ENCODE measurements around the gene FSD1.
"Not testable (repeated sequence)": the region's sequence is repeated elsewhere in the genome, so short reads cannot be mapped to it uniquely, and the experiment has no call there.

The FSD1 gene

DNA sequence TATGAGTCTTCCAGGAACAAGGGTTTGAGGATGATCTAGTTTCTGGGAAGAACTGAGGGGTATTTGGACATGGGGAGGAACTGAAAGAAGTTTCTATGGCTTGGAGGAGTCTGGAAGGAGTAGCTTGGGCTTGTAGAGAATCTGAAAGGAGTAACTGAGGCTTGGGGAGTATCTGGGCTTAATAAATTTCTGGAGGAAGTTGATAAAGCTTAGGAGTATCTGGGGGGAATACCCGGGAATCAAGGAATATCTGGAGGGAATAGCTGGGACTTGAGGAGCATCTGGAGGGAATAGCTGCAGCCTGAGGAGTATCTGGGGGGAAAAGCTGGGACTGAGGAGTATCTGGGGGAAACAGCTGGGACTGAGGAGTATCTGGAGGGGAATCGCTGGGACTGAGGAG, 16.0 kb downstream of the FSD1 start:
- no peak for DNase-seq

- DNase-seq = no peak
Observed at GRCh38 chr19:4322942-4323665, 18.7 kb downstream of the FSD1 start.

DNA sequence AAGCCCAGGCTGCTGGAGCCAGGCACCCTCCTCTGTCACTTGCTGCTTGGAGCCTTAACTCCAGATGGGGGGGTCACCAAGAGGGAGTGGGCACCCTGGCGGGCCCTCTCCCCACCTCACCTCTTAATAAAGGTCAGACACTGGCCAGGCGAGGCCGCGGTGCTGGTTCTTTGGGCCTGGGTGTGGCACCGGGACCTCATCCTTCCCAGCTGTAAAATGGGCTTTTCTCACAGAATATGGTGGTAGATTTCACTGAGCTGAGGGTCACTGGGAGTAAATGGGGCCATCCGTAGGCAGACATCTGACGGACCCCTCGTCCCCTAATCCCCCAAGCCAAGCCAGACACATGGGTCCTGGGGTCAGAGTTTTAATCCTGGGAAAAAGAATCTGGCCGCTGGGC, 19.3 kb downstream of the FSD1 start:
- no peak for DNase-seq

- no peak for DNase-seq
Observed at GRCh38 chr19:4324228-4324627, 19.8 kb downstream of the FSD1 start.

DNA sequence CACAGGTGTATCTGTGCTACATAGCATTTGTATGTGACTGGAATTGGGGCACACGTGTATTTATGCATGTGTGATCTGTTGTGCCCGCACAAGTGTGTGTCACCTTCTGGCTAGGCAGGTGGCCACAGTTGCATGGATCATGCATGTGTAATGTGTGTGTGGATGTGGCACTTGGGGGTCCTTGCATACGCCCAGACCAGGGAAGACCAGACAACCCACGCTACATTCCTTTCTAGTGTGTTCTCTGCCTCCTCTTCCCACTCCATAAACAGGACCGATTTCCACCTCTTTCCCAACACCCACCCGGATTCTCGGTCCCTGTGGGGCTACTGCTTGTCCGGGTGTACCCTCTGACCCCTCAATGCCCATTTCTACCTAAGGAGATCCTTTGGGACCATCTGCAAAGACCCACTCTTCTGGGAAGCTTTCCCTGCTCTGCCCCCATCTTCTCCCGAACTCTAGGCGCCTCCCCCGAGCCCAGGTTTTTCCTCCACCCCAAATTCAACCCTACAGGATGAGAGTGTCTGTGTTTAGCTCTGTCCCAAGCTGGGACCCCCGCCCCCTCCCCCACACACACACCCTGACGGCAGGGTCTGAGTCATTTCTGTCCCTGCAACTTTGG, 21.9 kb downstream of the FSD1 start:
- no peak for DNase-seq

DNA sequence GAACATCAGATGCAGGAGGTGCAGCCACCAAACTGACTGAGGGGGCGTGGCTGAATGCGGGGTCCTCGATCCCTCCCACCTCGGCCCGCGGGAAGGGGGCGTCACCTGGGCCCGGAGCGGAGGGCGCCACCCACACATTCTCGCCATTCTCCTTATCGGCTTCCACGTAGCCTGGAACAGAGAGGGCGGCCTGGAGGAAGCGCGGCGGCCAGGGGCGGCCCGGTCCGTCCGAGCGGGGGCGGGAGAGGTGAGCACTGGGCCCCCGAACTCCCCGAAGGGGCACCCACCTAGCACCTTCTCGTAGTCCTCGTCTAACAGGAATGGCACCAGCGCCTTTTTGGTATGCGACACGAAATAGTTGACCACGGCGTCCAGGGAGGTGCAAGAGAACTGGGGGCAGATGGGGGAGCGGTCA, 22.4 kb downstream of the FSD1 start:
- no peak for DNase-seq

DNA sequence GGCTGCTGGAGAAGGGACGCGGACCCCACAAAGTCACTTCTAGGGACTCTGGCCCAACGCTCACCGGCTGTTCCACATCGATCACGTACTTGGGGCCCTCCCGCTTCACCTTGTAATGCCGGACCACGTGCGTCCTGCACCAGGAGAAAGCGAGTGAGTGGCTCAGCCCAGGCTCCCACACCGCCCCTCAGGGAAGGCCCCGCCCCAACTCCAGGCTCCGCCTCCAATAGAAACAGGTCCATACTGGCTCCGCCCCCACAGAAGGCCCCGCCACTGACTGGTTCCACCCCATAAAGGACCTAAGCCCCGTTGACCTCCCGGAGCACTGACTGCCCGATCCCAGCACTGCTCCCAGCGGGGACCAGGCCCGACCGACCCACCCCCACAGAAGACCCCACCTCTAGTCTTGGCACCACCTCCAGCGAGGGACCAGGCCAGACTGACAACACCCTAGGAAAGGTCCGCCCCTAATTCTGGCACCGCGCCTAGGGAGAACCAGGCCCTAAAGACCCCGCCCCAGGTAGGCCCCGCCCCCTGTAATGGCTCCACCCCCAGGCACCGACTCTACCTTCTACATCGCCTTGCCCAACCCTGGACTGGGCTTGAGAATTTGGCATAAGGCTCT, 23.0 kb downstream of the FSD1 start:
- DNase-seq = peak in 1 of 3 experiments; percentile 62

- no peak for DNase-seq
Observed at GRCh38 chr19:4327877-4328242, 23.5 kb downstream of the FSD1 start.

DNA sequence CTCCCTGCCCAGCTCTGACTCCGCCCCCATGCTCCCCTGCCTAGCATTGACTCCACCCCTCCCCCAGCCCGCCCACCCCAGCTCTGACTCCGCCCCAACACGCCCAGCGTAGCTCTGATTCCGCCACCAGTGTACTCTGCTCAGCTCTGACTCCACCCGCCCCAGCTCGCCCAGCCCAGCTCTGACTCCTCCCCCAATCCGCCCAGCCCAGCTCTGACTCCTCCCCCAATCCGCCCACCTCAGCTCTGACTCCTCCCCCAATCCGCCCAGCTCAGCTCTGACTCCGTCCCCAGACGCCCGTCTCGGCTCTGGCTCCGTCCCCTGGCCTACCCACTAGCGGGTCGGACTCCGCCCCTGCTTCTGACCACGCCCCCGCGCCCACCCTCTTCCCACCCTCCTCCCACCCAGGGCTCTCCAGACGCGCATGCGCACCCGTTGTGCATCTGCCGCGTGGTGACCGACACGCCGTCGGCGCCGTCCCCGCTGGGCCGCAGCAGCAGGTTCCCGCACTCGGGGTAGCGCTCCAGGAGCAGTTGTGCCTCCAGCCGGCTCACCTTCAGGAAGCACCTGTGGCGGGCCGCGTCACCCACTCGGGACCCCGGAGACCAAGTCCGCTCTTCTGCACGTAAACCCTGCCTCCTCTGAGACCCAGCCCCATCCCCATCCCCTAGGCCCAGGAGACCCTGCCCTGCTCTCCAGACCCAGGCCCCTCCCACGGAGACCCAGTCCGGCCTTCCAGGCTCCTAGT, 24.0 kb downstream of the FSD1 start:
- peak in 1 of 3 experiments; percentile 89 for DNase-seq

GRCh38 chr19:4328991-4329681, 24.7 kb downstream of the FSD1 start:
- DNase-seq = not testable (repeated sequence)

- no peak for DNase-seq
Observed at GRCh38 chr19:4329858-4330257, 25.5 kb downstream of the FSD1 start.

DNA sequence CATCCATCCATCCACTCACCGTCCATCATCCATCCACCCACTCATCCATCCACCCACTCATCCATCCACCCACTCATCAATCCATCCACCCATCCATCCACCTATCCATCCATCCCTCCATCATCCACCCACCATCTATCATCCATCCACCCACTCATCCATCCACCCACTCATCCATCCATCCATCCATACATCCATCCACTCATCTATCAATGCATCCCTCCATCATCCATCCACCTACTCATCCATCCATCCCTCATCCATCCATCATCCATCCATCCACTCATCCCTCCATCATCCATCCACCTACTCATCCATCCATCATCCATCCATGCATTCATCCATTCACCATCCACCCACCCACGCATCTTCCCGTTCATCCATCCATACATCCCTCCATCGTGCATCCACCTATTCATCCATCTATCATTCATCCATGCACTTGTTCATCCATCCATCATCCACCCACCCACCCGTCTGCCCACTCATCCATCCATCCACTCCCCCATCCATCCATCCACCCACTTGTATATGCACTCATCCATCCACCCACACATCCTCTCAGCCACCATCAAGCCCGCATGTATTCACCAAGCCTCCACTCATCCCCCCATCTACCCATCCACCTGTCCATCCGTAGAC, 30.7 kb downstream of the FSD1 start:
- no peak for DNase-seq

DNA sequence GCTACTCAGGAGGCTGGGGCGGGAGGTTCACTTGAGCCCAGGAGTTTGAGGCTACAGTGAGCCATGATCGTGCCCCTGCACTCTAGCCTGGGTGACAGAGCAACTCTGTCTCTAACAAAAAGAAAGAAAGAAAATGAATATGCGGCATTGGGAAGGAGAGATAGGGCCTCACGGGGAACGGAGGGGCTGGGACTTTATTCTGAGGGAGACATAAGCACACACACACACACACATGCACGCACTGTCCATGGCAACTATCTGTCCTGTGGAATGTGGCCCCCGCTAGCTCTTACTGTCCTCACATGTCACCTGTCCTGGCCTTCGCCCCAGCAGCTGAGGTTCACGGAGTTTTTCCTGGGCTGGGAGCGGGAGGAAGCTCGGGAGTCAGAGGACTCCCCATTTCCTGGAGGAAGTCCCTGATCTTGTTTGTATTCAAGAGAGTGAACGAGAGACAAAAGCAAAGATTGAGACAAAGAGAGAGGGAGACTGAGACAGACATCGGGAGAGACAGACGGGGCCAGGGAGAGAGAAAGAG, 33.6 kb downstream of the FSD1 start:
- no peak for DNase-seq

DNA sequence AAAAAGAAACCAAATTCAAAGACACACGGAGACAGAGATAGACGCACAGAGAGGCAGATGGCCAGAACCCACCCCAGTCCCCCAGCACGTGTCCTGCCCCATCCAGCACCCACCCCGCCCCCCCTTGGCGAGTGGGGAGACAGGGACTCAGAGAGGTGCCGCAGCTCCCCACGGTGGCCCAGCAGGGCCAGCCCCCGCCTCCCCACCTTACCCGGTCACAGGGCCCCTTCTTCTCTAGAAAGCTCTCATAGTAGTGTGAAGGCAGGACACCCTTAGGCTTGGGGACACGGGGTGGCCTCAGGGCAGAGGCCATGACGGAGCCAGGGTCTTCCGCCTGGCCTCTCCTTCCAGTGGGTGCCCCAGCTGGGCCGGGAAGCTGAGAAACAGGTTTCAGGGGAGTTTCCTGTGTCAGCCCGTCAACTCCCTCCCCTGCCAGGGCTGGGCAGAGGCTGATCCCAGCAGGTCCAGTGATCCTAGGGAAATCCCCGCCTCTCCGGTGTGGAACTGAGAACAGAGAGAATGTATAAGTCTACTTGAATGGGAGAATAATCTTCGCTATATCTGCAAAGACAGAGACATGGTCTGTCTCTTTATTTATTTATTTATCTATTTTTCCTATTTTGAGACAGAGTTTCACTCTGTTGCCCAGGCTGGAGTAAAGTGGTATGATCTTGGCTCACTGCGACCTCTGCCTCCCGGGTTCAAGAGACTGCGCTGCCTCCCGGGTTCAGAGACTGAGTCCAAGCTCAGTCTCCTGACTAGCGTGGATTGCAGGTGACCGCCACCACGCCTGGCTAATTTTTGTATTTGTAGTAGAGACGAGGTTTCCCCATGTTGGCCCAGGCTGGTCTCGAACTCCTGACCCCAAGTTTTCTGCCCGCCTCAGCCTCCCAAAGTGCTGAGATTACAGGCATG, 34.3 kb downstream of the FSD1 start, which contains the start of gene STAP2:
Gene STAP2, minus strand, starts transcription at position 387 of the 915 bp plus-strand sequence. Its CDS starts 74 bp downstream, at position 313.
- DNase-seq = peak in 1 of 3 experiments; percentile 22

DNA sequence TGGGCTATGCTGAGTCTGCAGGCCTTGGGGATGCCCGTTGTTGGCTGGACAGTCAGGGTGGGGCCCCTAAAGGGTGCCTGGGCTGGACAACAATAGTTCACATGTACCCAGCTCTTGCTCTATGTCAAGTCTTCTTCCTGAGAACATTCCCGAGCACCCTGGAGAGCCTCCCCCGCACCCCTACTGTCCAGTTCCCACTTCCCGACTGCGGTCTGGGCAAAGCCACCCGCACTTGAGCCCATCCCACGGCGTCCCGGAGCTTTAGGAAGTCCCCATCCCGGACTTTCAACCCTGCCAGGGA, 37.9 kb downstream of the FSD1 start:
- no peak for DNase-seq

- peak; percentile 99 to 100 (median 99) for DNase-seq
Observed at GRCh38 chr19:4342615-4343369, 38.4 kb downstream of the FSD1 start.

DNA sequence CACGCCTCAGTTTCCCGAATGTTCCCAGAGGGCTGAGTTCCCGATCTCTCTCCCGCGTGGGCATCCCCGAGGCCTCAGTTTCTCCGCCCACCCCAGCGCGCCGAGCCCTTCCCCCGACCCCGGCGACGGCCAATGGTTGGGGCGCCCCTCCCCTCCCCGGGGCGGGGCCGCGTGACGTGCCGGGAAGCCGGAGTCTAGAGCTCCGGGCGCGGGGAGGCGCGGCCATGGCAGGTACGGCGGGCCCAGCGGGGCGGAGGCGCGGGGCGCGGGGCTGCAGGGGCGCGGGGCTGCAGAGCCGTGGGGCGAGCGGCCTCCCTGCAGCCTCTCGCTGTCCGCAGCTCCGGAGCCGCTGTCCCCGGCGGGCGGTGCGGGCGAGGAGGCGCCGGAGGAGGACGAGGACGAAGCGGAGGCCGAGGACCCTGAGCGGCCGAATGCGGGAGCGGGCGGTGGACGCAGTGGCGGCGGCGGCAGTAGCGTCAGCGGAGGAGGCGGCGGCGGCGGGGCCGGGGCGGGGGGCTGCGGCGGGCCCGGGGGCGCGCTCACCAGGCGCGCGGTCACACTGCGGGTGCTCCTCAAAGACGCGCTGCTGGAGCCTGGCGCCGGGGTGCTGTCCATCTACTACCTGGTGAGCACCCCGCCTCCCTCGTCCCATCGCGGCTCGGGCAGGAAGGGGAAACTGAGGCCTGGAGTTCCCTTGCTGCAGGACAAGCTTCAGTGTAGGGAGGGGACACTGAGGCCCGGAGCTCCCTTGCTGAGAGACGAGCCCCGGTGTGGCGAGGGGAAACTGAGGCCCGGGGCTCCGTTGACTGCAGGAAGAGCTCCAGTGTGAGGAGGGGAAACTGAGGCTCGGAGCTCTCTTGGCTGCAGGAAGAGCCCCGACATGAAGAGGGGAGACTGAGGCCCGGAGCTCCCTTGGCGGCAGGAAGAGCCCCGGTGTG, 39.2 kb downstream of the FSD1 start, which contains the start of gene MPND:
Gene MPND, plus strand, starts transcription at position 193 of the 938 bp plus-strand sequence. Its CDS starts 32 bp downstream, at position 225.
- DNase-seq = peak; percentile 90 to 96 (median 94)

GRCh38 chr19:4345342-4346019, 41.1 kb downstream of the FSD1 start:
- DNase-seq = no peak

Measured in NCI-H1417 (cell line).